Skeletal muscle tissue (tissue), 4 donors: ENCODE results near the gene BDNF. TPM values are rescaled to one million over a fixed set of nuclear protein-coding genes. Genes with fewer than 3 reads are reported as not detected.
A peak's percentile ranks its signal among the peaks of the same experiment; 100 is the strongest.

Experiments
- H3K27ac ChIP-seq: one replicate; pipeline ENCODE4 v1.7.0; 2013; ENCODE audit warnings: mild to moderate bottlenecking, low read depth, low read length, inconsistent platforms
- H3K27me3 ChIP-seq, 3 donors: one replicate each; pipeline ENCODE4 v1.7.0; 2013; ENCODE audit warnings: low read length in 3 of 3; ENCODE audit not compliant: control insufficient read depth in 3 of 3, insufficient read depth in 3 of 3
- H3K36me3 ChIP-seq, 3 donors: one replicate each; pipeline ENCODE4 v1.7.0; 2013; ENCODE audit warnings: low read length in 3 of 3; ENCODE audit not compliant: control insufficient read depth in 3 of 3, insufficient read depth in 3 of 3
- H3K4me1 ChIP-seq, 3 donors: one replicate each; pipeline ENCODE4 v1.7.0; 2013; ENCODE audit warnings: low read length in 3 of 3, mild to moderate bottlenecking in 3 of 3; ENCODE audit not compliant: control insufficient read depth in 3 of 3, insufficient read depth in 3 of 3
- H3K4me3 ChIP-seq, 3 donors: one replicate each; pipeline ENCODE4 v1.7.0; 2013; ENCODE audit warnings: low read length in 3 of 3
- H3K9ac ChIP-seq, 3 donors: one replicate each; pipeline ENCODE4 v1.7.0; 2013; ENCODE audit warnings: low read length in 3 of 3, mild to moderate bottlenecking in 3 of 3, moderate library complexity in 2 of 3, low read depth in 1 of 3
- H3K9me3 ChIP-seq, 3 donors: one replicate each; pipeline ENCODE4 v1.7.0; 2013; ENCODE audit warnings: low read length in 3 of 3; ENCODE audit not compliant: control insufficient read depth in 3 of 3
- total RNA-seq: library from RNA; depleted of rRNA; stranded (reverse); fragments of >200 nt; gene quantifications from one replicate; pipeline ENCODE4 v1.2.3, GENCODE V29; 2014
- donor health status: Osteomylitis.

The BDNF gene
- total RNA-seq, 1 donor from 2014 or later: 1.0 TPM

DNA sequence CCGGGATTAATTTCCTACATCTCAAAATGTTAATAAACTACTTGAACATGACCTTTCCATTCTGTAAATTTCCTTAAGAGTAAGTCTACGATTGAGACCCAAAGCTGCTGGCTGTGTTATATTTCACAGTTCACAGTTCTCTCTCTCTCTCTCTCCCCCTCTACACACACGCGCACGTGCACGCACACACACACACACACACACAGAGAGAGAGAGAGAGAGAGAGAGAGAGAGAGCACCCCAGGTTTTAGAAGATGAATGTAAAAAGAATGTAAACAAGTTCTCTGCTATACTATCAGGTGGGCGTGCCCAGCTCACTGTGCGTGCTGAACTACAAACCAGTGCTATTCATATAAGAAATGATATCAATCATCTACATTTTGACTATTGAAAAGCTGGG is 3.3 kb downstream of the BDNF start:
- Histone ChIP-seq H3K9ac (no peak overlapping the region), H3K36me3 (no peaks in the 10 kb centered on the region), H3K27ac (peak overlapping the region; percentile 1), H3K9me3 (no peaks in the 10 kb centered on the region), H3K27me3 (peaks cover 14 to 47% (median 20%) of the 10 kb centered on the region in 3 donors), H3K4me3 (no peak overlapping the region), H3K4me1 (peaks cover 14 to 26% (median 23%) of the 10 kb centered on the region in 3 donors)

GRCh38 chr11:27696115-27696514 is 4.1 kb downstream of the BDNF start:
- peaks cover 14 to 19% (median 16%) of the 10 kb centered on the region in 3 donors for H3K4me1 ChIP-seq
- no peaks in the 10 kb centered on the region for H3K9me3 ChIP-seq
- peaks cover 11 to 39% (median 18%) of the 10 kb centered on the region in 3 donors for H3K27me3 ChIP-seq
- no peak overlapping the region for H3K9ac ChIP-seq
- no peak overlapping the region for H3K27ac ChIP-seq
- no peak overlapping the region for H3K4me3 ChIP-seq
- no peaks in the 10 kb centered on the region for H3K36me3 ChIP-seq

DNA sequence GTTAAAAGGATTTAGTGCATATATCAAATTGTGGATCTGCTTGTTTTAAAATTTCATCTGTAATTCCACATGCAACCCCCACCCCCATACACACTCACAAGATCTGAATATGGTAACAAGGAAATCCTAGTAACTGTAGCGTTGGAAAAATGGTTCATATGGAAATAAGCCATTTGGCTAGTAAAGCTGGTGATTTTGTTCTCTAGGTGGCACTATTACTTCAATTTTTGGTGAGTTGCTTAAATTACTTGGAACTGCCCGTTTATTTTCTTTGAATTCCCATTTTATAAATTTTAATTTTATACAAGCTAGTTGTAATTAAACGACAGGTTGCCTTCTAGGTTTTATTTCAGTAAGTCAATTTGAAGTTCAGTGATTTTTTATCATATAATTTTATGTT is 5.3 kb downstream of the BDNF start:
- peaks cover 9 to 13% (median 13%) of the 10 kb centered on the region in 3 donors for H3K4me1 ChIP-seq
- H3K9ac ChIP-seq: no peak overlapping the region
- no peak overlapping the region for H3K4me3 ChIP-seq
- peaks cover 11 to 33% (median 17%) of the 10 kb centered on the region in 3 donors for H3K27me3 ChIP-seq
- H3K36me3 ChIP-seq: no peaks in the 10 kb centered on the region
- H3K27ac ChIP-seq: no peak overlapping the region
- no peaks in the 10 kb centered on the region for H3K9me3 ChIP-seq

GRCh38 chr11:27693398-27693797 is 6.9 kb downstream of the BDNF start:
- H3K27ac ChIP-seq: no peak overlapping the region
- no peak overlapping the region for H3K9ac ChIP-seq
- peaks cover under 1 to 19% (median 12%) of the 10 kb centered on the region in 3 donors for H3K27me3 ChIP-seq
- no peaks in the 10 kb centered on the region for H3K9me3 ChIP-seq
- H3K4me3 ChIP-seq: no peak overlapping the region
- no peaks in the 10 kb centered on the region for H3K4me1 ChIP-seq
- H3K36me3 ChIP-seq: no peaks in the 10 kb centered on the region

DNA sequence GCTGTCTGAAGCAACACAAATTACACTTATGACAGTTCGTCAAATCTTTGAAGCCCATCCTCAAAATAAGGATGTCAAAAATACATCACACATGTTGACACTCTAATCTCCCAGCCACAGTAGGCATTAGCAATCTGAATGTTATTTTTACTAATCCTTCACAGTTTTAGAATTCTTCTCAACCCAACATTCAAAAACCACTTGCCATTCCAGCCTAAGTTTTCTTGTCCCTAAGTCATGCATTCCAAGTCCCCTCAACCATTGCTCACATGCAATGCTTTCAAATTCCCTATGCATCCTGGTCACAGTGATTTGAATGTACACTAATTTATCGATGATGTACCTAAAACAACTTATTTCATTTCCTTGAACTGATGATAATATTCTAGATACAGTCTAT is 7.5 kb downstream of the BDNF start:
- no peaks in the 10 kb centered on the region for H3K4me1 ChIP-seq
- no peak overlapping the region for H3K27ac ChIP-seq
- peaks cover 0 to 17% (median 12%) of the 10 kb centered on the region in 3 donors for H3K27me3 ChIP-seq
- no peak overlapping the region for H3K4me3 ChIP-seq
- H3K9me3 ChIP-seq: no peaks in the 10 kb centered on the region
- no peak overlapping the region for H3K9ac ChIP-seq
- H3K36me3 ChIP-seq: no peaks in the 10 kb centered on the region

- no peaks in the 10 kb centered on the region for H3K27me3 ChIP-seq
These were observed 12.2 kb downstream of the BDNF start for GRCh38 chr11:27688076-27688475.

DNA sequence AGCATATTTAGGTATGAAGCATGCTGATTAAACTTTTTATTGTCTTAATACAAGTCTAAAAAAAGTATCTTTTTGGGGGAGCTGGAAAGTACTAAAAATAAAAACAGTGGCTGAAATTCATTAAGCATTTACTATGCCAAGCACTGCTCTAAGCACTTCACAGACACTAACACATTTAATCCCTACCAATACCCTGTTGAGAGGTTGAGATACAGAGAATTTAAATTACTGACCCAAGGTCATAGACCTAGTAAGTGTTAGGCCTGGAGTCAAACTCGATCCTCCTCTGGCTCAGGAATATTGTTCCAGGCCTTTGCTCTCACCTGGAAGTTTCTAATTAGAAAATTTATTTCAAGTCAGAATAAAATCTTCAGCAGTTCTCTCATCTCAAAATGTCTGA is 18.6 kb downstream of the BDNF start:
- H3K27ac ChIP-seq: no peak overlapping the region
- no peaks in the 10 kb centered on the region for H3K4me1 ChIP-seq
- no peak overlapping the region for H3K4me3 ChIP-seq
- no peaks in the 10 kb centered on the region for H3K9me3 ChIP-seq
- no peaks in the 10 kb centered on the region for H3K36me3 ChIP-seq
- no peaks in the 10 kb centered on the region for H3K27me3 ChIP-seq
- no peak overlapping the region for H3K9ac ChIP-seq

More at GRCh38 chr11:27688076-27688475, 12.2 kb downstream of the BDNF start:
- Histone ChIP-seq H3K27ac (no peak overlapping the region), H3K4me1 (no peaks in the 10 kb centered on the region), H3K9ac (no peak overlapping the region), H3K4me3 (no peak overlapping the region), H3K9me3 (no peaks in the 10 kb centered on the region), H3K36me3 (no peaks in the 10 kb centered on the region)

GRCh38 chr11:27679136-27680015 is 20.9 kb downstream of the BDNF start:
- no peak overlapping the region for H3K4me3 ChIP-seq
- no peaks in the 10 kb centered on the region for H3K27me3 ChIP-seq

DNA sequence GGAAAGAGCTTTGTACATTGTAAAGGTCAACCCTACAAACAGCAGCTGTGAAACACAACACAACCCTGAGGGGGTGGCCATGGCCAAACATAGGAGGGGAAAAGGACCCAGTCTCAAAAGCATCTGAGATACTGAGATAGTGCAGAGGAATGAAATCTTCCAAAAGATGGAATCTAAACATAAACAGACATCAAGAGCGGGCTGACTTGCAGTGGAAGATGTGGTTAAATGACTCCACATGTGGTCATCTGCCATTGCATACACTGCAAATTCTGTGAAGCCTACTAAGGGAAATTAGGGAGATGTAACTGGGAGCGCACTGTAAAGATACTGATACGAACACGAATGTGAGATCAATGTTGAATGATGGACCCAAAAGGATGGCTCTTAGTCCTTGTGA is 22.0 kb downstream of the BDNF start:
- H3K27ac ChIP-seq: no peak overlapping the region
- H3K27me3 ChIP-seq: no peaks in the 10 kb centered on the region
- H3K36me3 ChIP-seq: no peaks in the 10 kb centered on the region
- no peak overlapping the region for H3K4me3 ChIP-seq
- H3K4me1 ChIP-seq: no peaks in the 10 kb centered on the region
- H3K9ac ChIP-seq: no peak overlapping the region
- H3K9me3 ChIP-seq: no peaks in the 10 kb centered on the region

More at GRCh38 chr11:27679136-27680015, 20.9 kb downstream of the BDNF start:
- Histone ChIP-seq H3K9me3 (no peaks in the 10 kb centered on the region), H3K9ac (no peak overlapping the region), H3K27ac (no peak overlapping the region), H3K36me3 (no peaks in the 10 kb centered on the region), H3K4me1 (no peaks in the 10 kb centered on the region)

DNA sequence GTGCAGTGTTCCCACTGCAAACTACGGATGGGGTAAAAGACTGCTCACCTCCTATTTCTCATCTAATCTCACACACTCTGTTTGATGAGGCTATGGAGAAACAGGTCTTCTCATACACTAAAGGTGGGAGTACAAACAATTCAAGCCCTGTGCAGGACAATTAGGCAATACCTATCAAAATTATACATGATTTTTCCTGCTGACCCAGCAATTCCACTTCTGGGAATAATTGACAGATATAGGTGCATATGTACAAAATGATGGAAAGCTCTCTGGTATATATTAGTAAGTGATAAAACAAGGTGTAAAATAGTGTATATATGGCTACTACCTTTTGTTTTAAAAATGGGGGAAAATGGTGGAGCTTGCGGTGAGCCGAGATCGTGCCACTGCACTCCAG is 23.1 kb downstream of the BDNF start:
- Histone ChIP-seq H3K4me3 (no peak overlapping the region), H3K36me3 (no peaks in the 10 kb centered on the region), H3K9ac (no peak overlapping the region), H3K27me3 (no peaks in the 10 kb centered on the region), H3K9me3 (no peaks in the 10 kb centered on the region), H3K4me1 (no peaks in the 10 kb centered on the region), H3K27ac (no peak overlapping the region)
